ENCODE measurements around the gene CCDC9.
"Not testable (repeated sequence)": the region's sequence is repeated elsewhere in the genome, so short reads cannot be mapped to it uniquely, and the experiment has no call there.

Gene CCDC9

DNA sequence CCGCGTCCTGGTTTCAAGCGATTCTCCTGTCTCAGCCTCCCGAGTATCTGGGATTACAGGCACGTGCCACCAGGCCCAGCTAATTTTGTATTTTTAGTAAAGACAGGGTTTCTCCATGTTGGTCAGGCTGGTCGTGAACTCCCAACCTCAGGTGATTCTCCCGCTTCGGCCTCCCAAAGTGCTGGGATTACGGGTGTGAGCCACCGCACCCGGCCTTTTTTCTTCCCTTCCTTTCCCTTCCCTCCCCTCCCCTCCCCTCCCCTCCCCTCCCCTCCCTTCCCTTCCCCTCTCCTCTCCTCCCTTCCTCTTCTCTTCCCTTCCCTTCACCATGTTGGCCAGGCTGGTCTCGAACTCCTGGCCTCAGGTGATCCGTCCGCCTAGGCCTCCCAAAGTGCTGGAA lies 44.5 kb downstream of the CCDC9 start:
- DNase-seq (ENCODE audit: low spot score): not testable (repeated sequence)

DNA sequence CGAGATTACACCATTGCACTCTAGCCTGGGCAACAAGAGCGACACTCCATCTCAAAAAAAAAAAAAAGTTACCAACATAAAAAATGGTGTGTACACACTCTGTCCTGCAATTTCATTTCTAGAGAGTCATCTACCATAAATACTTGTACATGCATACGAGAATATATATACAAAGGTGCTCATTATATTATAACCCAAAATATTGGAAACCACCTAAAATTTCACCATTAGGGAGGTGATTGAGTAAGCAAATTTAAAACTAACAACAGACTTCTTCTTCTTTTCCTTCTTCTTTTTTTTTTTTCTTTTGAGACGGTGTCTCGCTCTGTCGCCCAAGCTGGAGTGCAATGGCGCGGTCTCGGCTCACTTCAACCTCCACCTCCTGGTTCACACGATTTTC lies 45.9 kb downstream of the CCDC9 start:
- no peak for DNase-seq (ENCODE audit: low spot score)

DNA sequence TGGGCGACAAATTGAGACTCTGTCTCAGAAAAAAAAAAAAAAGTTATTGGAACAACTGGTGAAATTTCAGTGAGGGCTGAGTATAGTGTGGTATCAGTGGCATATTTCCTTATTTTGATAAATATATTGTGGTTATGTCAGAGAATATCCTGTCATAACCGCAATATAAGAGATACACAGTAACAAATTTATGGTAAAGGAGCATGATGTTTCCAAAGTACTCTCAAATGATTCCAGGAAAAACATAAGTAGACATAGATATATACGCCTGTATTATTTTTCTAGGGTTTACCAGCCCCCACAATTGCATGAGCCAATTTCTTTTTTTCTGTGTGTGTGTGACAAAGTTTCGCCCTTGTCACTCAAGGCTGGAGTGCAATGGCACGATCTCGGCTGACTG lies 47.6 kb downstream of the CCDC9 start:
- no peak for DNase-seq (ENCODE audit: low spot score)

DNA sequence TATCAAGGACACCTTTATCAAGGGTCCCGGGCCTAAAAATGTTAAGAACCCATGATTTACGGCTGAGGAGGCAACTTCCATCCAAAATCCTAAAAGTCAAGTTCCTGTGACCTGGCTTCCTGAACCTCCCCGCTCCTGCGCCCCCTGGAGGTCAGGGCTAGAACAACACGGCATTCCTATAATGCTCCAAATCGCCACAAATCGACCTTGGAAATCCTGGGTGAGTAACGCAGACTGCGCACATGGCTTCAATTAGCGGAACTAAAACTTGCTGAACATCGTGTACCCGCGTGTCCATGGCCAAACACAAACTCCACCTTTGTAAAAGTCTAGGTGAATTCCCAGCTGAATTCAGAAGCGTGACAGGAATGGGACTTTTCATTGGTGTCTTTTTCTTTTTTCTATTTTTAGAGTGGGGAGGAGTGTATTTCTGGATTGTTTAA lies 49.0 kb downstream of the CCDC9 start:
- DNase-seq (ENCODE audit: low spot score): peak; percentile 50

DNA sequence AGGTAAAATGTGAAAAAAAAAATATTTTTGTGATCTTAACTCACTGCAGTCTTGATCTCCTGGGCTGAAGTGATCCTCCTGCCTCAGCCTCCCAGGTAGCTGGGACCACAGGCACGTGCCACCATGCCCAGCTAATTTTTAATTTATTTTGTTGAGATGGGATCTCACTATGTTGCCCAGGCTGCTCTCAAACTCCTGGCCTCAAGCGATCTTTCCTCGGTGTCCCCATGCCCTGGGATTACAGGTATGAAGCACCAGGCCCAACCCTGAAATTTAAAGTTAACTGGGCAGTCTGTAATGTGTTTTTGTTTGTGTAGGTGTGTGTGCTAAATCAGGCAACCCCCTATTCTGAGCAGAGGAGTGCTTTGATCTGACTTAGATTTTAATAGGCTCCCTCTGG lies 50.0 kb downstream of the CCDC9 start:
- no peak for DNase-seq (ENCODE audit: low spot score)

DNA sequence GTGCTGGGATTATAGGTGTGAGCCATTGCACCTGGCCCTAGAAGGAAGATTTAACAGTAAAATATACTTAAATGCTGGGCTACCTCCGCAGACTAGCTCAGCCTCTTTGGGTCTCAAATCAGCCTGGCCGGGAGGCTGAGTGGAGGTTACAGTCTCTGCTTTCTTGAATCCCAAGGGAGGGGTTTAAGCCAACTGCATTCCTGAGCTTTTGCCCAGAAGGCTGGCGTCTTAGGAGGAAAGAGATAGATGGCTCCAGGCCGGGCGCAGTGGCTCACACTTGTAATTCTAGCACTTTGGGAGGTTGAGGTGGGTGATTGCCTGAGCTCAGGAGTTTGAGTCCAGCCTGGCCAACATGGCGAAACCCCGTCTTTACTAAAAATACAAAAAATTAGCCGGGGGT lies 52.7 kb downstream of the CCDC9 start:
- no peak for DNase-seq (ENCODE audit: low spot score)

DNA sequence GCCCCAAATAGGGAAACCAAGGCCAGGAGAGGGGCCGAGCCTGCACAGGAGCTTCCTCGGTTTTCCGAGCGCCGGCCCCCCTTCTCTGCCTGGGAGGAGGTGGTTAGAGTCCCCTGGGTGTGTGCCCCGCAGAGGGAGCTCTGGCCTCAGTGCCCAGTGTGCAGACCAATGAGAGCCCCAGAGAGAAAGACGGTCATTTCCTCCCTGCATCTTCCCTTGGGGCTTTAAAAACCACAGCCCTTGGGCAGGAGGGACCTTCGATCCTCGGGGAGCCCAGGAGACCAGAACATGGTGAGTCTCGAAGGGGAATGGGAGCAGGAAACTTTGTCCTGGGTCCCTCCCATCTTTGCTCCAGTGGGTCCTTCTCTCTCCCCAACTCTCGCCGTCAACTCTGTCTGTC lies 53.3 kb downstream of the CCDC9 start, which contains the start of gene C5AR1:
Gene C5AR1, plus strand, starts transcription at position 254 of the 400 bp plus-strand sequence. Its CDS starts 35 bp downstream, at position 289.
- peak; percentile 58 for DNase-seq (ENCODE audit: low spot score)

DNA sequence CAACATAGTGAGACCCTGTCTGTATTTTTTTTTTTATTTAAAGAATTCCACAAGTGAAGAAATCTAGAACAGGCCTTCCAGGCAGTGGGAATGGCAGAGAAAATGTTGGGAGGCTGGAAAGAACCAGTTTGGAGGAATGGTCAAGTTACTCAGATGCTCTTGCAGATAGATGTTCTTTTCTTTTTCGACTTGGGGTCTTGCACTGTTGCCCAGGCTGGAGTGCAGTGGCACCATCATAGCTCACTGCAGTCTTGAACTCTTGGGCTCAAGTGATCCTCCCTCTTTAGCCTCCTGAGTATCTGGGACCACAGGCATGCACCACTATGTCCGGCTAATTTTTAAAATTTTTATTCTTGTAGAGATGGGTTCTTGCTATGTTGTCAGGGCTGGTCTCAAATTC lies 54.0 kb downstream of the CCDC9 start:
- no peak for DNase-seq (ENCODE audit: low spot score)

DNA sequence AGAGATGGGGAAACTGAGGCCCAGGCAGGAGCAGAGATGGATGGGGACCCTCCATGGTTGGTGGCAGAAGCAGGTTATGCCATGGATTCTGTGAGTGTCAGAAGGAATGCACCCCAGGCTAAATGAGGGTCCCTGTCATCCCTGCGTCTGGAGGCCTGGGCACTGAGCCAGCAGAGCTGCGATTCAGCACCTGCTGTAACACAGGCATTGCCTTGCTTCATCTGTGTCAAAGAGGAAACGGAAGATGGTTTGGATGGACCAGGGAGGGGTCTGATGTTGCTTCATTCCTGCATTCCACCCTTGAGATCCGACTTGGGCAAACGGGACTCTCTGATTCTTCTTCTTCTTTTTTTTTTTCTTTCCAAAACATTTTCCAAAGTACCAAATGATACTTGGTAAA lies 54.5 kb downstream of the CCDC9 start:
- DNase-seq (ENCODE audit: low spot score): peak; percentile 31

DNA sequence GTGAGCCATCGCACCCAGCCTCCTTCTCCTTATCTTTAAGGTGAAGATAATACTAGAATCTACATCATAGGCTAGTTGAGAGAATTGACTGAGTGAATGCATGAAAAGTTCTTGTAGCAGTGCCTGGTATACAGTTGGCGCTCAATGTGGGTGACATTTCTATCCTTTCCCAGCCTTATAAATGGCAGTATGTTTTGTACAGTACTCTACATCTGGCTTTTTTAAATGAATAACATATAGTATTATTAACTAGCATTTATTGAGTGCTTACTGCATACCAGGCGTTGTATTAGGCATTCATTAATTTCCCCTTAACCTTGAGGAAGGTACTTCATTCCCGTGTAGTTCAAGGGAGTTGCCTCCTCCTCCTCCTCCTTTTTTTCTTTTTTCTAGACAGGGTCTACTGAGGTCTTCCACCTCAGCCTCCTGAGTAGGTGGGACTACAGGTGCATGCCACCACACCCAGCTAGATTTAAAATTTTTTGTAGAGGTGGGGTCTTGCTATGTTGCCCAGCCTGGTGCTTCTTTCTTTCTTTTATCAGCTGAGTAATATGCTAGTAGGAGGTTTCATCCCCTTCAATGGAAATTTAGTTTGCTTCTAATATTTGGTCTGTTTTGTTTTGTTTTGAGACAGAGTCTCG lies 56.2 kb downstream of the CCDC9 start:
- DNase-seq (ENCODE audit: low spot score): no peak

DNA sequence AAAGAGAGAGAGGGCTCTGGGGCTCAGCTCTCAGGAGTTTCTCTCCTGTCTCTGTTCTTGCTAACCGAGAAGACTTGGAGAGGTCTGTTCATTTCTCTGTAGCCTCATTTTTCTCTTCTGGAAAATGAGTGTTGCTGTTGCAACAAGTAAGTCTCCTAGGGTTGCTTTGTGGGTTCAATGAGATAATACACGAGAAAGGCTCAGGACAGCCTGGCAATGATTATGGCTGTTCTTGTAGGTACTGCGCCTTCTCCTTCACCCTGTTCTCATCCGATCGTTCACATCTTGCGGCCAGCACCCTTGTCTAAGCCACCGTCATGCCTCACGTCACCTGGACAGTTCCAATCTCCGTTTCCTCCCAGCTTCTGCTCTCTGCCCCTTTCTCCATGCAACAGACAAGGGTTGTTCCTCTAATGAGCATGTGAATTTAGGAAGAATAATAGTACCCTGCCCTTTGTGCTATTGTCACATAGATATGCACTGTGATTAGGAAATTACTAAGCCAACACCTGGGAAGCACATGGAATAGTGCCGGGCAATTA lies 57.5 kb downstream of the CCDC9 start:
- DNase-seq (ENCODE audit: low spot score): no peak

DNA sequence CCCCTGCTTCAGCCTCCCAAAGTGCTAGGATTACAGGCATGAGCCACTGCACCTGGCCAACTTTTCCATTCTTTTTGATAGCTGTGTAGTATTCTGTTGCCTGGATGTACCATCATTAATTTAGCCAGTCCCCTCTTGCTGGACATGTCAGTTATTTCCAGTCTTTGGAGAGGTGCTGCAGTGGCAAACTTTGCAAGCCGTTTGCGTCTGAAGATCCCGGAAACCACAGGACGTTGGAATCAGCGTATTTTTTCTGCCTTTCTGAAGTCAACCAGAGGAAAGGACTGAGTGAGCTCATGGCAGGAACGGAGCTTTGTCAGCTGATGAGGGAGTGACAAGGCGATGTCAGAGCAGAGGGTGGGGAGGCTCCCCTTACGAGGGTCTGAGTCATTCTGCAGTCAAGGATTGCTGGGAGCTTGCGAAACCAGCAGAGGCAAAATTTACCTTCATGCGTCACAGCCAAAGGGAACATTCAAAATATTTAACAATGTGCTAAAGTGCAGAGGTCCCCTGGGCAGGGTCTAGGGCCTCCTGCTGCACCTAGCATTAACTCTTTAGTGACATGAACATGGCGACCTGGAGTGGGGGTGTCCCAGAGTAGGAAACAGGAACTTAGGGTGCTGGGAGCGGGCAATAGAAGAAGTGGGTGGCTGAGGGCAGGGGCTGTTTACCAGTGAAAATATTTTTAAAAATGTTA lies 58.9 kb downstream of the CCDC9 start:
- DNase-seq (ENCODE audit: low spot score): peak; percentile 76

DNA sequence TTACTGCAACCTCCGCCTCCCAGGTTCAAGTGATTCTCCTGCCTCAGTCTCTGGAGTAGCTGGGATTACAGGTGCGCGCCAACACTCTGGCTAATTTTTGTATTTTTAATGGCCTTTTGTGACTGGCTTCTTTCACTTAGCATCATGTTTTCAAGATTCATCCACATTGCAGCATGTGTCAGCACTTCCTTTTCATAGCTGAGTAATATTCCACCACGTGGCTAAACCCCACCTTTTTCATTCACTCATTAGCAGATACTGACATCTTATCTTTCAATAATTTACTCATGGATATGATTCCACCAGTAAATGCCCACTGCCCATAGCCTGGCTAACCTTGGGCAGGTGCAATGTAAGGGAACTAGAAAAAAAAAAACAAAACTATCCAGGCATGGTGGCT lies 60.2 kb downstream of the CCDC9 start:
- DNase-seq (ENCODE audit: low spot score): no peak

DNA sequence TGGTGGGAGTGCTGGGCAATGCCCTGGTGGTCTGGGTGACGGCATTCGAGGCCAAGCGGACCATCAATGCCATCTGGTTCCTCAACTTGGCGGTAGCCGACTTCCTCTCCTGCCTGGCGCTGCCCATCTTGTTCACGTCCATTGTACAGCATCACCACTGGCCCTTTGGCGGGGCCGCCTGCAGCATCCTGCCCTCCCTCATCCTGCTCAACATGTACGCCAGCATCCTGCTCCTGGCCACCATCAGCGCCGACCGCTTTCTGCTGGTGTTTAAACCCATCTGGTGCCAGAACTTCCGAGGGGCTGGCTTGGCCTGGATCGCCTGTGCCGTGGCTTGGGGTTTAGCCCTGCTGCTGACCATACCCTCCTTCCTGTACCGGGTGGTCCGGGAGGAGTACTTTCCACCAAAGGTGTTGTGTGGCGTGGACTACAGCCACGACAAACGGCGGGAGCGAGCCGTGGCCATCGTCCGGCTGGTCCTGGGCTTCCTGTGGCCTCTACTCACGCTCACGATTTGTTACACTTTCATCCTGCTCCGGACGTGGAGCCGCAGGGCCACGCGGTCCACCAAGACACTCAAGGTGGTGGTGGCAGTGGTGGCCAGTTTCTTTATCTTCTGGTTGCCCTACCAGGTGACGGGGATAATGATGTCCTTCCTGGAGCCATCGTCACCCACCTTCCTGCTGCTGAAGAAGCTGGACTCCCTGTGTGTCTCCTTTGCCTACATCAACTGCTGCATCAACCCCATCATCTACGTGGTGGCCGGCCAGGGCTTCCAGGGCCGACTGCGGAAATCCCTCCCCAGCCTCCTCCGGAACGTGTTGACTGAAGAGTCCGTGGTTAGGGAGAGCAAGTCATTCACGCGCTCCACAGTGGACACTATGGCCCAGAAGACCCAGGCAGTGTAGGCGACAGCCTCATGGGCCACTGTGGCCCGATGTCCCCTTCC lies 63.9 kb downstream of the CCDC9 start:
- DNase-seq (ENCODE audit: low spot score): no peak
